ENCODE results near the gene TTLL12. TPM values are rescaled to one million over a fixed set of nuclear protein-coding genes. Genes with fewer than 3 reads are reported as not detected.

The TTLL12 gene
- total RNA-seq: 10 to 100 TPM; 23.6 to 79.0 TPM

DNA sequence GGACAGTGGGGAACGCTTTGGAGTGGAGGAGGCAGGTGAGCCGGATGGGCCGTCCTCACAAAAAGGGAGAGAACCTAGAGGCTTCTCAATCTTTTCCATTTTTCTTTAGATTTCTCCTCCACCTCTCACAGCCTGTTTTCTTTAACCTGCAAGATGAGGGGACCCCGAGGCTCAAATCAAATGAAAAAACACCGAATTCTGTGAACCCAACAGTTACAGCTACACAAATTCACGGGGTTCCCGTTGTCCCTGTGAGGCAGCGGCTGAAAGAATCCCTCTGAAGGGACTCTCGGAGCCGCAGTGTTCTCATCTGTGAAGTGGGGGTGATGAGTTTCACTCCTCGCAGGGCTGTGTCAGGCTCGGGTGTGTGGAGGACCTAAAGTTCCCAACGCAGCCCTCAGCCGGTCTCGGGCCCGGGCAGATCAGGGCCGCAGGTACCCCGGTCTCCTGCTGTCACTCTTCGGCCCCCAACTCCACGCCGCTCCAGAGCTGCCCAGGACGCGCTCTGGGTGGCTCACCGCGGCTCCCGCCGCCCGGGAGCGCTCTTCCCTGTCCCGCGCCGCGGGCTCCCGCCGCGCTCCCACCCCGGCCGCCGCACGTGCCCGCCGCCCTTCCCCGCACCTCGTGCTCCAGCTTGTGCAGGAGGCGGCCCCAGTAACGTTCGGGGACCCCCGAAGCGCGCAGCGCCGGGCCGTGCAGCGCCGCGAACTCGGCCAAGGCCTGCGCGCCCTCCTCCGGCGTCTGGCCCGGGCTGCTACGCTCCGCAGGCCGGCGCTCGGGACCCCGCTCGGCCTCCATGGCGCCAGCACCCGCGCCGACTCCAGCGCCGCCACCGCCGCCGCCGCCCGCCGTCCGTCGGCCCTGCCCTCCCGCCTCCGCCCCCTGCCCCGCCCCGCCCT is at the start of gene TTLL12:
Gene TTLL12, minus strand, starts transcription at position 863 of the 899 bp plus-strand sequence. Its CDS starts 65 bp downstream, at position 798.
- H3K27ac Mint-ChIP-seq: peak within 1 kb of the TSS; percentile 79 to 91

DNA sequence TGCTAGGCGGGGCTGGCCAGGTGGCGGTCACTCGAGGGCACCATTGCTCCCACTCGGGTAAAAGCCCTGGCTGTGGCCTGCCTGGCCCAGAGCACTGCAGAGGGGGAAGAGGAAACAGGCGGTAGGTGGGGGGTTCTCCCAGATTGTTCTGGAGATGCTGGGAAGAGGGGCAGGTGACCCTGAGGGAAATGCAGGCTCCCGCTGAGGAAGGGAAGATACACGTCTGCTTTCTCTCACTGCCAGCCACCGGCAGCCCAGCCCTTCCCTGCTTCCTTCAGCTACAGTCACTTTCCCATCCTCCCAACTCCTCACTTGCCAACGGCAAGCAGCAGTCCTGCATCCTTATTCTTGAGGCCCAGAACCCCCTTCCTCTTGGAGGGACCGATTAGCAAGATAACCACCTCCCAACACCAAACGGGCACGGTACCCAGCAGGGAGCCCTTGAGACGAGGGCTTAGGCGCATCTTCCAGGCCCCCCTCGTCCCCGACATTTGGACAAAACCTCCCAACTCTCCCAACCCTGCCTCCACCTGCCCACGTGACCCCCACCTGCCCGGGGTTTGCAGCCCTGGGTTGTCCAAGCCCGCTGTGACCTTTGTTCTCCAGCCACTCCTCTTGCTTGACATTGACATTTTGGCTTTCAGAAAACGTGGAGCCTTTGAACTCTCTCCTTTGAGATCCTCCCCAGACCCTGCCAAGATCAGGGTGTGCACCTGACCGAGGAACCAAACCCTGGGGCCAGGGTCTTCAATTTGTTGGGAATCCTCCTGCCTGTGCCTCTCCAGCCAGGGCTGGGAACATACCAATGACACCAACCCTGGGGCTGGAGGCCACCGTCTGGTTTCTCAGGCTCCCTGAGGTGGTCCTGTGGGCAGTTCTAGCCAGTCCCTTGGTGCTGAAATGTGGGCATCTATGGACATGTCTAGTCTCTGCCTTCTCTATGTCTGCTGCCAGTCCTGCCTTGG is 48.8 kb upstream of the TTLL12 start:
- H3K36me3 Mint-ChIP-seq: no peaks in the 10 kb centered on the region
- H3K4me3 Mint-ChIP-seq: no peak overlapping the region
- ATAC-seq (no peak), DNase-seq (ENCODE audit: low spot score) (no peak)
- no peaks in the 10 kb centered on the region for H3K9me3 Mint-ChIP-seq
- H3K27me3 Mint-ChIP-seq: peaks cover 6 to 7% of the 10 kb centered on the region in 2 donors
- no peak overlapping the region for H3K27ac Mint-ChIP-seq
- H3K4me1 Mint-ChIP-seq (ENCODE audit: low read depth in 2 of 2): peaks cover 0 to 4% of the 10 kb centered on the region in 2 donors

More for the DNA sequence above, at the start of gene TTLL12:
- DNase-seq (ENCODE audit: low spot score) (peak; percentile 77), ATAC-seq (peak; percentile 72 to 77)
- Mint-ChIP-seq H3K9me3 (no peaks in the 10 kb centered on the region), H3K4me1 (ENCODE audit: low read depth in 2 of 2) (peaks cover 4% of the 10 kb centered on the region in 2 donors), H3K27me3 (peaks cover 0 to 2% of the 10 kb centered on the region in 2 donors), H3K4me3 (peak within 1 kb of the TSS; percentile 77), H3K36me3 (no peaks in the 10 kb centered on the region)

DNA sequence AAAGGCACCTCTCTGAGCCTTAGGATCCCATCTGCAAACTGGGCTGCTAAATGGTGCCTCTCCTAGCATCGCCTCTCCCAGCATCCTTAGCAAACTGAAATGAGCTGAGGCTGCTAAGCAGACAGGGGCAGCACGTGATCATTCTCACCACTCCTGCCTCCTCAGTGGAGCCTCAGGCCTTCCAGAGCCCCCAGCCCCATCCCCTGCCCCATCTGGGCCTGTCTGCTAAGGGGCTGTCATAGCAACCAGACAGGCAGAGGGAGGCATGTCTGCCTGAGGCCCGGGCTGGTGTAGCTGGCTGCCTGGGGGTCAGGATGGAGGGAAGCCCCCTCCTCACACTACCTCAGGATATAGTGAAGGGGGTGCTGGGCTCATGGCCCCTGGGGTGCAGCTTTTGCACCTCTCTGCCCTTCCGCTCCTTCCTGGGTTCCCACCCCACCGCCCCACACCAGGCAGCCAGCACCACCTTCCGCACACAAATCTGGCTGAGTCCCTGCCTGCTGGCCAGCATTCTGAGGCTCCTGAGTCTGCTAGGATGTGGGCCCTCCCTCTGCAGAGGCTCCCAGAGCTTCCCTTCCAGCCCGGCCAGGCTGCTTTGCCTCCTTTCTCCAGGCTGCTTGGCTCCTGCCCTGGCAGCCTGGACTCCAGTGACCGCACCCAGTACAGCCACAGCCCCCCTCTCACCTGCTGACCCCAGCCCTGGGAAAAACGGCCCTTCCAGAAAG is 47.5 kb upstream of the TTLL12 start:
- H3K36me3 Mint-ChIP-seq: no peaks in the 10 kb centered on the region
- H3K27ac Mint-ChIP-seq: no peak overlapping the region
- DNase-seq (ENCODE audit: low spot score) (no peak), ATAC-seq (no peak)
- peaks cover 9% of the 10 kb centered on the region in 2 donors for H3K27me3 Mint-ChIP-seq
- H3K4me1 Mint-ChIP-seq (ENCODE audit: low read depth in 2 of 2): peaks cover 0 to 4% of the 10 kb centered on the region in 2 donors
- H3K9me3 Mint-ChIP-seq: no peaks in the 10 kb centered on the region
- no peak overlapping the region for H3K4me3 Mint-ChIP-seq

DNA sequence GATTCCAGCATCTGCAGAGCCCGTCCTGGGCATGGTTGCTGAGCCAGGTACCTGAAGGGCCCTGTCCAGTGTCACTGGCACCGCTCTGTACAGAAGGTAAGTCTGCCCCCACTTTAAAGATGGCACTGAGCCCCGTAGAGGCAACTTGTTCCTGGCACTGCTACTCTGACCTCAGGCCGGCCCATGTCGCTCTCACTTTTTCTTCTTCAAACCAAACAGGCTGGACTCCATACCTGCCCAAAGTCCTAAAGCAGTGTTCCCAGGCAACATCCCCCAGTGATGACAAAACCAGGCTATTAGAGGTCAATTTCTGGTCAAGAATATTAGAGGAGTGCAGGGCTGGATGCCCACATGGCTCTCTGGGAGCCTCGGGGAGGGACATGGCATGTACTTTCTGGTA is 46.6 kb upstream of the TTLL12 start:
- ATAC-seq (no peak), DNase-seq (ENCODE audit: low spot score) (no peak)
- Mint-ChIP-seq H3K27me3 (peaks cover 10 to 13% of the 10 kb centered on the region in 2 donors), H3K9me3 (no peaks in the 10 kb centered on the region), H3K4me1 (ENCODE audit: low read depth in 2 of 2) (peaks cover 0 to 4% of the 10 kb centered on the region in 2 donors), H3K4me3 (no peak overlapping the region), H3K36me3 (no peaks in the 10 kb centered on the region), H3K27ac (no peak overlapping the region)

DNA sequence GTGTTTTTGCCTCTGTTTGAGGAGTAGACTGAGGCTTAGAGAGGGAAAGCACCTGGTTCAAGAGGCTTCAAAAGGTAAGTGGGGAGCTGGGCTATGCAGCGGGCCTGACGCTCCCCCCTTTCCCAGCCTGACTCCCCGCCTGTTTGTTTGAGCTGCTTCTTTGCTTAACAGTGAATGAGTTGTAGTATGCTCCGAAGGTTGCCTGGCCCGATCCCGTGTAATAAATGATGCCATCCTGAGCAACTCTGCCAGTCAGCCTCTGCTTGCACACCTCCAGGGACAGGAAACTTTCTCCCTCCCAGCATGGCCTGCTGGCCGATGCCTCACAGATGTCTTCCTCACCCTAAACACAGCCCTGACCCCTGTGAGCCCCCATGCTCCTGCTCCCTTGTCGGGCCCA is 45.5 kb upstream of the TTLL12 start:
- Mint-ChIP-seq H3K27ac (no peak overlapping the region), H3K4me1 (ENCODE audit: low read depth in 2 of 2) (peaks cover 0 to 4% of the 10 kb centered on the region in 2 donors), H3K9me3 (no peaks in the 10 kb centered on the region), H3K27me3 (peaks cover 10 to 18% of the 10 kb centered on the region in 2 donors), H3K4me3 (no peak overlapping the region), H3K36me3 (no peaks in the 10 kb centered on the region)
- ATAC-seq: no peak
- DNase-seq (ENCODE audit: low spot score): no peak

DNA sequence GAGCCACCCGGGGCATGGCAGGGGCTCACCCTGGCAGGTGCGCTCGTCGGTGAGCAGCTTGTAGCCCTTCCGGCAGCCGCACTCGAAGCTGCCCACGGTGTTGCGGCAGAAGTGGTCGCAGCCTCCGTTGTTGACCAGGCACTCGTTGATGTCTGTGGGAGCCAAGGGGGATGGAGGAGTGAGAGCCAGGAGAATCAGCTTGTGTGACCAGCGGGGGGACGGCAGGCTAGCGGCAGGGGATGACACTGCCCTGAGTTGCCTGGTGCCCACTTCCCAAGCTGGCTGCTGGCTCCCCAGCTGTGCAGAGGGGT is 44.7 kb upstream of the TTLL12 start:
- H3K27me3 Mint-ChIP-seq: peaks cover 9 to 18% of the 10 kb centered on the region in 2 donors
- H3K4me3 Mint-ChIP-seq: no peak overlapping the region
- peaks cover 0 to 4% of the 10 kb centered on the region in 2 donors for H3K4me1 Mint-ChIP-seq (ENCODE audit: low read depth in 2 of 2)
- ATAC-seq: no peak
- H3K36me3 Mint-ChIP-seq: no peaks in the 10 kb centered on the region
- no peak for DNase-seq (ENCODE audit: low spot score)
- H3K27ac Mint-ChIP-seq: no peak overlapping the region
- H3K9me3 Mint-ChIP-seq: no peaks in the 10 kb centered on the region

DNA sequence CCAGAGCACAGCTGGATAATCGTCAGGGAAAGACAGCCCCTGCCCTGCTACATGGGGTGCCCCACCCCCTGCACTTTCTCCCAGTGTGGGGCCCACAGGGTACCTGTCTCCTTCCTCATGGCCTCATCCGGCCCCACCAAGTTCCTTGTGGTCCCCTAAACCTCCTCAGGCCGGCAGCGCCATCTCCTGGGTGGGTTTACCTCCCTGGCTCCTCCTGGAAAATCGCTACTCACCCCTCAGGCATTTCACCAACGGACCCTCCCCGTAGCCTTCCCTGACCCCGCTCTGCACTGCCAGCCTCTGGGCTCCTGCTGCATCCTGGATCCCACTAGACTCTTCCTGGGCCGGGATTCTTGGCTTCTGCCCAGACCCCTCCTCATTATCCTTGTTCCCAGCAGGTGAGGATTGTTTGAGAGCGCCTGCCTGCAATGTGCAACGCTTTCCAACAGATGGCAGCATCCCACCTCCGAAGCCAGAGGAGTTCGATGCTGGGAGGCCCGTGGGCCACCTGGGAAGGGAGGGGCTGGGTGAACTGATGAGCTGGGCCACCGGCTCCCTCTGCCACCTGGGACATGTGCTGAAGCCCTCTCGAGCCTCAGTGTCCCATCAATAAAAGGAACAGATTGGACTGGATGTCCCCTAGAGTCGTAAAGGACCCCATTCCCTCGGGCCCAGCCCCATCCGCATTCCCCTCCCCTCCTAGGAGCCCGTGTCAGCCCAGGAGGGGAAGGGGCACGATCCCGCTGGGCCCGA is 44.2 kb upstream of the TTLL12 start:
- peak overlapping the region in 1 of 2 donors; percentile 45 for H3K27ac Mint-ChIP-seq
- no peaks in the 10 kb centered on the region for H3K36me3 Mint-ChIP-seq
- DNase-seq (ENCODE audit: low spot score) (no peak), ATAC-seq (peak in 1 of 2 donors; percentile 64)
- H3K4me1 Mint-ChIP-seq (ENCODE audit: low read depth in 2 of 2): peaks cover 0 to 4% of the 10 kb centered on the region in 2 donors
- peaks cover 8 to 18% of the 10 kb centered on the region in 2 donors for H3K27me3 Mint-ChIP-seq
- no peaks in the 10 kb centered on the region for H3K9me3 Mint-ChIP-seq
- no peak overlapping the region for H3K4me3 Mint-ChIP-seq

DNA sequence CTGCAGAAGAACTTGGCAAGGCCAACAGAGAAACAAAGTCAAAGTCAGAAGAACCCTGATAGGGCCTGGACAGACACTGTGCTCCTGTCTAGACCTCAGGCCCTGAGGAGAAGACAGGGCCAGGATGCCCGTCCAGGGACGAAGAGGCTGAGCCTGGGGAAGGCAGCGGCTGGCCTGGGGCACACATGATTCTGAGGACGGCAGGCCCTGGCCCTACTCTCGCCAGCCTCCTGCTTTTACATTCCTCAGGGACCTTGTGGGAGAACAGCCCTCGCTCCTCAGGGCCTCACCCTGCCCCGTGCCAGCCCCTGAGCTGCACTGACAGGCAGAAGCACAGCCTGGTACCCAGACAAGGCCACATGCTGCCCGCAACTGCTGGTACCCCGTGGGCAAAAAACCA is 43.6 kb upstream of the TTLL12 start:
- Mint-ChIP-seq H3K27me3 (peaks cover 10 to 18% of the 10 kb centered on the region in 2 donors), H3K27ac (no peak overlapping the region), H3K4me1 (ENCODE audit: low read depth in 2 of 2) (peaks cover 0 to 4% of the 10 kb centered on the region in 2 donors), H3K9me3 (no peaks in the 10 kb centered on the region), H3K4me3 (no peak overlapping the region), H3K36me3 (no peaks in the 10 kb centered on the region)
- ATAC-seq: no peak
- DNase-seq (ENCODE audit: low spot score): no peak

DNA sequence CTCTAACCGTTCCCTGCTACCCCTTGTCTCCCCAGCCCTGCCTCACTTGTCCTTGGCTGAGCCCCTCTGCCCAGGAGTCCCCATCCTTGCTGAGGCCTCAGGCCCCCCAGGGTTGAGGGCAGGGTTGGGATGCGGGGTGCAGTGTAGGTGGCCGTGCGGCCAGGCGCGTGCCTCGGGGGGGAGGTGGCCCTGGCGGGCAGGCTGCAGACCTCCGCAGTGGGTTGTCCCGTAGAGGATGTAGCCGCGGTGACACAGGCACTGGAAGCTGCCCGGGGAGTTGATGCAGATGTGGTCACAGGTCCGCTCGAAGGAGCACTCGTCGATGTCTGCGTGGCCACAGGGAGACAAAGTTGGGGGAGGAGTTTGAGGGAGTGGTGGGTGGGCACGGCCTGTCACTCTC is 41.9 kb upstream of the TTLL12 start:
- Mint-ChIP-seq H3K9me3 (no peaks in the 10 kb centered on the region), H3K27ac (no peak overlapping the region)
- no peak for DNase-seq (ENCODE audit: low spot score)

DNA sequence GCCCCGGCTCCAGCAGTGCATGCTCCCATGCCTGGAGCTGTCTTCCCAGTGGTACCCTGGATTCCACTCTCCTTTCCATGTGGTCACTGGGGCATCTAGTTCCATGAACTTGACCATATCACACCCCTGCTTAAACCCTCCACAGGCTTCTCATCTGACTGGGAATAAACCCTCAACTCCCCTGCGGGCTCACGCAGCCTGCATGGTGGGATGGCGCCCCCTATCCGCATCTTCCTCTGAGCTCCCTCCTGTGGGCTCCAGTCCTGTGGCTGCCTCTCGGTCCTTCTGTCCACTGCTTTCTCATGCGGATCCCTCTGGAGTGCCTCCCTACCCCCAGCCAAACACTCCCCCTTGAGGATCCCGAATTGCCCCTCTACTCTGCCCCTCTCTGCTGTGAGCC is 41.4 kb upstream of the TTLL12 start:
- ATAC-seq: no peak
- no peak for DNase-seq (ENCODE audit: low spot score)
- Mint-ChIP-seq H3K4me3 (no peak overlapping the region), H3K36me3 (no peaks in the 10 kb centered on the region), H3K4me1 (ENCODE audit: low read depth in 2 of 2) (peaks cover 0 to 4% of the 10 kb centered on the region in 2 donors), H3K27ac (no peak overlapping the region), H3K27me3 (peaks cover 10 to 18% of the 10 kb centered on the region in 2 donors), H3K9me3 (no peaks in the 10 kb centered on the region)

More for the DNA sequence above, 41.9 kb upstream of the TTLL12 start:
- H3K36me3 Mint-ChIP-seq: no peaks in the 10 kb centered on the region
- peaks cover 10 to 18% of the 10 kb centered on the region in 2 donors for H3K27me3 Mint-ChIP-seq
- peak in 1 of 2 donors; percentile 30 for ATAC-seq
- no peak overlapping the region for H3K4me3 Mint-ChIP-seq
- H3K4me1 Mint-ChIP-seq (ENCODE audit: low read depth in 2 of 2): peaks cover 0 to 4% of the 10 kb centered on the region in 2 donors

DNA sequence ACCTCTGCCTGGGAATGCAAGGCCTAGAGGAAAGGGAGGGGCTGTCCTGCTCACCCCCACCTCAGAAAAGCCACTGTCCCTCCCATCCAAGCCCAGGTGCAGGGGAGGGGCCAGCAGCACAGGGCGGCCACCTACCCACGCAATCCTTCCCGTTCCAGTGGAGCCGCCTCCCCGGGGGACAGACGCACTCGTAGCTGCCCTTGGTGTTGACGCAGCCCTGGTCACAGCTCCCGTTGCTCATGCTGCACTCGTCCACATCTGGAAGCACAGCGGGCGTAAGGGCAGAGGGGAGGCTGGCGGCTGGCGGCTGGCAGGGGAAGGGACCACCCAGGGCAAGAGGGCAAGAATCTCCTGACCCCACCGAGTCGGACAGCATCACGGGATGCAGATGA is 40.3 kb upstream of the TTLL12 start:
- ATAC-seq: no peak

DNA sequence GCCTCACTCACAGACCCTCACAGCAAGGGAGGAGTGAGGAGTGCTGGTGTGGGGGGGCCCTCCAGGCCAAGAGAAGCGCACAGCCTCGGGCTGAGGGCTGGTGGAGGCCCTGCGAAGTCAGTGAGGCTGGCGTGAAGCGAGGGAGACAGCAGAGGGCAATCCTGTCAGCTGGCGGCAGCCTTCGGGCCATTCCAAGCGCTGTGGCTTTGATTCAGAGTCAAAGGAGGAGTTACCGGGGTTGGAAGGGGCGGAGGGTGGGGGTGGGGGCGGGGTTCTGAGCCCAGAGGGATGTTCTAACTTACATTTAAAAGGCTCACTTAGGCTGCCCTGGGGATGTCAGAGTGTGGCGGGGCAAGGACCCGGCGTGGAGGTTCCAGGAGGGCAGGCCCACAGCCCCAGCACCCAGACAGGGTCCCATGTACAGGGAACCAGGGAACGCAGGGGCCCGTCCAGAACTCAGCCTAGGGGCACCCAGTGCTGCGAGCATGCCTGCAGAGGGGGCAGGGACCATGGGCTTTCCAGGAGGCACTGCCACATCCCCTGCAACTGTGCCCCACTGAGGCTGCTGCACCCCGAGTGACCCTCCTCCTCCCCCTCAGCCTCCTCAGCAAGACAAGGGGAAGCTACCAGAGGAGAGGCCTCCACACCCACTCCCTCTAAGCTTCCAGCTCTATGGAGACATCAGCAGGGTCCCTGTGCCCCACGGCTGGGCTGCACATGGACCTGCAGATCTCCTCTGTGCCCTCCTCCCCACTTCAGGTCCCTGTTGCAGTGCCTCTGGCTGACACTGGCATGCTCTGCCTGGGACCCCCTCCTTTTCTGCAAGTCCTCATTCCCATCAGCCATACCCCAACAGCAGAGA is 39.7 kb upstream of the TTLL12 start:
- Mint-ChIP-seq H3K27ac (no peak overlapping the region), H3K36me3 (no peaks in the 10 kb centered on the region), H3K4me1 (ENCODE audit: low read depth in 2 of 2) (peaks cover 0 to 4% of the 10 kb centered on the region in 2 donors), H3K27me3 (peaks cover 10 to 18% of the 10 kb centered on the region in 2 donors), H3K9me3 (no peaks in the 10 kb centered on the region), H3K4me3 (no peak overlapping the region)
- no peak for DNase-seq (ENCODE audit: low spot score)
- ATAC-seq: no peak

More for the DNA sequence above, 40.3 kb upstream of the TTLL12 start:
- no peak overlapping the region for H3K4me3 Mint-ChIP-seq
- no peak for DNase-seq (ENCODE audit: low spot score)
- peaks cover 0 to 4% of the 10 kb centered on the region in 2 donors for H3K4me1 Mint-ChIP-seq (ENCODE audit: low read depth in 2 of 2)
- H3K9me3 Mint-ChIP-seq: no peaks in the 10 kb centered on the region
- H3K27me3 Mint-ChIP-seq: peaks cover 10 to 18% of the 10 kb centered on the region in 2 donors
- no peaks in the 10 kb centered on the region for H3K36me3 Mint-ChIP-seq
- no peak overlapping the region for H3K27ac Mint-ChIP-seq
